Activated CD8-positive, alpha-beta memory T cell treated with anti-CD3 and anti-CD28 coated beads for 1 hour (primary cell): ENCODE measurements around the gene CEP170B.
"Not testable (repeated sequence)": the region's sequence is repeated elsewhere in the genome, so short reads cannot be mapped to it uniquely, and the experiment has no call there.

ENCODE experiments used
- DNase-seq, 2 donors: peaks; one replicate each; pipeline ENCODE4 v3.0.0-alpha.2; 2020; ENCODE audit warnings: low read depth in 1 of 2; ENCODE audit errors: extremely low read depth in 1 of 2

Gene CEP170B

DNA sequence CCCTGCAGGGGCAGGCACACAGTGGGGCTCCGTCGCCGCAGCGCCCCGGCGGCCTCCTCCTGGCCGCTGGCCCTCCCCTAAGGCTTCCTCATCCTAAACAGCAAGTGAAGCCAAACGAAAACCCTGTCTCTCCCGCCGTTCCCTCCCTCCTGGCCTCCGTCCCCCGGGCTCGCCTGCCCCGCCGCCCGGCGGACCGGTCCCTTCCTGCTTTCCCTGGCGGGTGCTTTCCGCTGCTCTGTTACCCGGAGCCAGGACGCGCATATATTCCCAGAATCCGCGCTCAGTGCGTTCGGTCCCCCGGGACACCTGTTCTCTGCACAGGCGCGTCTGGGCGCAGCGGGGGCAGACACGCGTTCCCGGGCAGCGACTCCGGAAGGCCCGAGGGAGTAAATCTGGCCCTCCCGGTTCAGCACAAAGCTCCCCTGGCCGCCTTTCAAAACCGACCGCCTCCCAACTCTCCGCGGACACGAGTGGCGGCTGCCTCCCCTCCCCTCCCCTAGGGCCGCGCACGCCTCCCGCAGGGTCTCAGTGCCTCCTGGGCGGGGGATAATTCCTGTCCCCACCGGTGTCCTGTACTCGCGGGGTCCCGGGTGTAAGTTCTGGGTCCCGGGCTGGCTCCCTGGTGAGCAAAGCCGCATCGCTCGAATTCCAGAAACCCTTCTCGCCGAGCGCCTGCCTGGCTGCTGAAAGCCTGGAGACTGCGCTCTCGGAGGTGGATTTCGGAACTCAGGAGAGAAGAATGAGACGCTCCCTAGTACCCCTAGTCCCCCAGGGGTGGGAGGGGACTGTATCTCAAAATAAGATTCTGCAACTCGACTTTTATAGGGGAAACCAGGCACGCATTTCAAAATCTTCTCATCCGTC is 21.4 kb upstream of the CEP170B start:
- no peak for DNase-seq

DNA sequence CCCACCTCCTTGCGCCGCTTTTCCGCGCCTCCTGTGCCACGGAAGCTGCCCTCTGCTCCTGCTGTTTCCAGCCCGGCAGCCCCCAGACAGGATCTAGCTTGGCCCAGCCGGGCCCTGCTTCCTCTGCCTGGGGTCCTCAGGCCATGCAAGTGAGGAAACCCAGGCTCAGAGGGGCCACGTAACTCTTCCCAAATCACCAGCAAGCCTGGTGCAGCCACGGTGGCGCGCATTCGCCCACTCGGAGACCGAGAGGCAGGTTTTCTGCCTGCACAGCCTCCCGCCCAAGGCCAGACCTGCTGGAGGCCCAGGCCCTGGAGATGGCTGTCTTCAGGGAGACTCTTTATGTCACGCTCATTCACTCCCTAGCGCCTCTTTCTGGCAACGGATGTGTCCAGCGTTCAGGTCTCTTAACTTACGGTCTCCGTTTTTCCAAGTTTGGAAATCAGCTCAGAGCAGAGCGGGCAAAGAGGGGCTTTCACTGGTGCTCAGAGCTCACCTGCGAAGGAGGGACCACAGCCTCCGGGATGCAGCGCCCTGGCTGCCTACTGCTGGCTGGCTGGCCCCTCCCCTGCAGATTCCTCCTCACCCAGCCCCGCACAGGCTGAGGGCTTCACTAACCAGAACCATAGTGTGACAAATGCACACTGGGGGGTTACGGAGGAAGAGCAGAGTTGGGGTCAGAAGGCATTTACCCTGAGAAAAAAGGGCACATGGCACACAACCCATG is 20.6 kb upstream of the CEP170B start:
- no peak for DNase-seq

GRCh38 chr14:104845033-104845666 is 19.9 kb upstream of the CEP170B start:
- no peak for DNase-seq

DNA sequence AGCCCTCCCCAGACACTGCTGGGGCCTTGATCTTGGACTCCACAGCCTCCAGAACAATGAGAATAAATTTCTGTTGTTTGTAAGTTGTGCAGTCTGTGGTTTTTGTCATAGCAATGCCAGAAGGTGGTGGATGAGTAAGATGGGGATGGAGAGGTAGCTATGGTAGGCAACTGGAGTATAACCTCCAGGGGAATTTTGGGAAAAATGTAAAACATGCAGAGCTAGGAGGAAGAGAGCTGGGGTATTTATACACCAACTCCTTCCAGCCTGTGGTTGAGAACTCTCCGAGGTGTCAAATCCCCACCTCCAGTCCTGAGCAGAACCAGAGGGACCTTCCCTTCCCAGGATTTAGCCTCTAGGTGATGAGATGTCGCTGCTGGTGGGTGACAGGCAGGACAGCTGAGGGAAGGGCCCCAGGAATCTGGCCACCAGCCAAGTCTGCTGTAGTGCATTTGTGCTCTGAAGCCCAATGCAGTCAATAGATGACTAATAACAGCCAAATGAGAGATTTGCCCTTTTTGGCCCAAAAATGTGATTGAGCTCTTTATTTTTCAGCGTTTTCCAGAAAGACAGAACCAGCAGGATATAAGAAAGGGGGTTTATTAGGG is 19.1 kb upstream of the CEP170B start:
- no peak for DNase-seq

- DNase-seq: no peak
Measured at GRCh38 chr14:104852280-104852663, 12.8 kb upstream of the CEP170B start.

GRCh38 chr14:104855532-104856090 is 9.5 kb upstream of the CEP170B start:
- no peak for DNase-seq

DNA sequence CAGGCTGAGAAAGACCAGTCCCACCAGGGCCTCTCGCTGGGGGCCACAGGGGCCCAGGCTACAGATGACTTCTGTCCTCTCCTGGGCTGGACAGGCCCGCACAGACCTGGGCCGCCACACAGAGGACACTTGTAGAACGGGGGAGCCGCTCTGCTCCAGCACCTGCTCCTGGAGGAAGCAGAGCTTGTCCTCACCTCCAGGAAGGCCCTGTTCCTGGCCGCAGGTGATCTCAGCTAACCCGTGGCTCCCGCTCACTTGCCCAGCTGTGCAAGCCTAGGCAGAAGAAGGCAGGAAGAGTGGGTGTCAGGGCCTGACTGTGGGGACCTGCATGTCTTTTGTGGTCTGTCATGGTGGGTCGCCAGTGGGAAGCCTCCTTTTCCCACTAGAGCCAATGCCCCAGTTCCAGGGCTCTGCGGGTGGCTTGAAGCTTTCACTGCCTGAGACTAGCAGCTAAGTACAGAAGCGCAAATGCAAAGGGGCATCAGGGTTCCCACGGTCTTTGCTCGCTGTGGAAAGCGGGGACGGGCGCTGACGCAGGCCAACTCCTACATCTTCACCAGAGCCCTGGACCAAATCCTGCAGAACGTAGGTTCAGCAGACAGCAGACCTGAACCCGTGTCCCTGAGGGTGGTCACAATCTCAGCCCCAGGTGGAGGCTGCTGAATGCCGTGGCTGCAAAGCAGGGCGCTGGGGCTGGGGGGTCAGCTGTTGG is 8.8 kb upstream of the CEP170B start:
- DNase-seq: no peak

GRCh38 chr14:104856869-104857860 is 7.9 kb upstream of the CEP170B start:
- no peak for DNase-seq

DNA sequence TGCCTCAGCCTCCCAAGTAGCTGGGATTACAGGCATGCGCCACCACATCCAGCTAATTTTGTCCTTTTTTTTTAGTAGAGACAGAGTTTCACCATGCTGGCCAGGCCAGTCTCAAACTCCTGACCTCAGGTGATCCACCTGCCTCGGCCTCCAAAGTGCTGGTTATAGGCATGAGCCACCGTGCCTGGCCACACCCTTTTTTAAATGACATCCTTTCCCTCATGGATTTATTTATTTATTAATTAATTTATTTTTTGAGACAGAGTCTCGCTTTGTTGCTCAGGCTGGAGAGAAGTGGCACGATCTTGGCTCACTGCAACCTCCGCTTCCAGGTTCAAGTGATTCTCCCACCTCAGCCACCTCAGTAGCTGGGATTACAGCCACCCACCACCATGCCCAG is 7.1 kb upstream of the CEP170B start:
- not testable (repeated sequence) for DNase-seq

GRCh38 chr14:104858811-104859426 is 6.1 kb upstream of the CEP170B start:
- DNase-seq: no peak

DNA sequence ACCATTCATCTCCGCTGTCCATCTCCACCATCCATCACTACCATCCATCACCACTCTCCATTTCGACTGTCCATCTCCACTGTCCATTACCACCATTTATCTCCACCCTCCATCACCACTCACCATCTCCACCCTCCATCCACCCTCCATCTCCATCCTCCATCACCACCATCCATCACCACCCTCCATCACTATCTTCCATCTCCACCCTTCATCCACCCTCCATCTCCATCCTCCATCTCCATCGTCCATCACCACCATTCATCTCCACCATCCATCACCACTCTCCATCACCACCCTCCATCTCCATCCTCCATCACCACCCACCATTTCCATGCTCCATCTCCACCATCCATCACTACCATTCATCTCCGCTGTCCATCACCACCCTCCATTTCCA is 5.2 kb upstream of the CEP170B start:
- no peak for DNase-seq

- DNase-seq: no peak
Measured at GRCh38 chr14:104860414-104860813, 4.7 kb upstream of the CEP170B start.

DNA sequence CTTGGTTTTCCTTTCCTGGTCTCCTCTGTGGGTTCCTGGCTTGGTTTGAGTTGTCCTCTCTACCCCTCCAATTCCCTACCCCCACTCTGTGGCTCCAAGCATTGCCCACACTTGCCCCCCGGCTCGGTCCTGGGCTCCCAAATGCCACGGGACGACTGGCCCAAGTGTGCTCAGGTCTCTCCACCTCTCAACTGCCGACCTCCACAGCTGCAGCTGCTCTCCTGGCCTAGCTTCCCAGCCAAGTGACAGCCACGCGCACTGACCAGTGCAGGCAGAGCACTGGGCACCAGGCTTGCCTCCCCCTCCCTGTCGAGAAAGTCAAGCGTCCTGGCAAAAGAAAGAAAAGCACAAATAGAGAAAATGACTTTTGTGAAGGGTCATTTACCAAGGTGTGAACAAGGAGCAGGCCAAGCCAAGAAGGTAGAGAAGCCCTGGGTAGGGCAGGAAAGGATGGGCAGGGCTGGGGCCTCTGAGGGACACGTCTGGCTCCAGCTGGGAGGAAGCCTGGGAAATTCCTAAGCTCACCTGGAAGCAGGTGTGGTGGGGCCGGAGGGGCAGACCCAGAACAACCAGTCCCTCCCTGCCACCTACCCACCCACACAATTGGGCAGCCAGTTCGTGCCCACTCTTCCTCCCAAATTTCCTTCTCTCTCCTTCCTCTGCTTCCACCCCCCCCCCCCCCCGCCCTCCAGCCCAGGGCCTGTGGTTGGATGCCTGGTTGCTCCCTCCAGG is 1.8 kb upstream of the CEP170B start:
- DNase-seq: no peak

- DNase-seq: no peak
Measured at GRCh38 chr14:104863923-104864266, 1.2 kb upstream of the CEP170B start.

DNA sequence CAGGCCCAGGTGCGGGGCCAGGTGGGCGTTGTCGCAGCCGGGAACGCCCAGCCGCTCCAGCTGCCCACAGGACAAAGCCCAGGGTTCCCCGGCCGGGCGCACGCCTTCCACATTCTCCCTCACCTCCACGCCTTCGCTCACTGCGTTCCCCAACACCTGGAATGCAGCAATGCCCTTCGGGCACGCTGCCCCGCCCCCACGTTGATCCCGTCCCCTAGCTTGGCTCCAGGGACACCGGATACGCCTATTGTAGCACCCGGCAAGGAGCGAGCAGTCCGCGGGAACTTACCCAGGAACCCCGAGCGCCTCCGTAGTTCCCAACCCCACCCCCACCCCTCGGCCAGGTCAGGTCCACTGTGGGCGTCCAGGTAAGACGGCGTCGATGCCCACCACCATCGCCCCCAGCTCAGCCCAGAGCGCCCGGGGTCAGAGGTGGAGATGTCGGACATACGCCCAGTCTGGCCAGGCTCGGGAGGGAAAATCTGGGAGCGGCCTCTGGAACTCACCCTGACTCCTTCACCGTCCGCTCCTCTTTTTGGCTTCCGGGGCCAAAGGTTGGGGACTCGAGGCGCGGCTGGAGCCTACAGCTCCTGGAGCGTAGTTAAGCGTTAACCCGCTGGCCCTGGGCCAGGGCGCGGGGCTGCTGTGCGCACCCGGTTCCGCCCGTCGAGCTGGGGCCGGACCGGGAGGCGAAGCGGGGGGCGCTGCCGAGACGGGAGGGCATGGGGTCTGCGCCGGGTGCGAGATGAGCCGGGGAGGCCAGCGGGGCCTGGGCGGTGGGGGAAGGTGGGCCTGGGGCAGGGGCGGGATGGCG is 594 bp upstream of the CEP170B start:
- peak in 1 of 2 donors; percentile 6 for DNase-seq

- DNase-seq: peak in 1 of 2 donors; percentile 12
Measured at GRCh38 chr14:104865631-104866441, 768 bp downstream of the CEP170B start.
